Measurements from ENCODE around the gene USP49.
"Not testable (repeated sequence)": the region's sequence is repeated elsewhere in the genome, so short reads cannot be mapped to it uniquely, and the experiment has no call there.

The USP49 gene

DNA sequence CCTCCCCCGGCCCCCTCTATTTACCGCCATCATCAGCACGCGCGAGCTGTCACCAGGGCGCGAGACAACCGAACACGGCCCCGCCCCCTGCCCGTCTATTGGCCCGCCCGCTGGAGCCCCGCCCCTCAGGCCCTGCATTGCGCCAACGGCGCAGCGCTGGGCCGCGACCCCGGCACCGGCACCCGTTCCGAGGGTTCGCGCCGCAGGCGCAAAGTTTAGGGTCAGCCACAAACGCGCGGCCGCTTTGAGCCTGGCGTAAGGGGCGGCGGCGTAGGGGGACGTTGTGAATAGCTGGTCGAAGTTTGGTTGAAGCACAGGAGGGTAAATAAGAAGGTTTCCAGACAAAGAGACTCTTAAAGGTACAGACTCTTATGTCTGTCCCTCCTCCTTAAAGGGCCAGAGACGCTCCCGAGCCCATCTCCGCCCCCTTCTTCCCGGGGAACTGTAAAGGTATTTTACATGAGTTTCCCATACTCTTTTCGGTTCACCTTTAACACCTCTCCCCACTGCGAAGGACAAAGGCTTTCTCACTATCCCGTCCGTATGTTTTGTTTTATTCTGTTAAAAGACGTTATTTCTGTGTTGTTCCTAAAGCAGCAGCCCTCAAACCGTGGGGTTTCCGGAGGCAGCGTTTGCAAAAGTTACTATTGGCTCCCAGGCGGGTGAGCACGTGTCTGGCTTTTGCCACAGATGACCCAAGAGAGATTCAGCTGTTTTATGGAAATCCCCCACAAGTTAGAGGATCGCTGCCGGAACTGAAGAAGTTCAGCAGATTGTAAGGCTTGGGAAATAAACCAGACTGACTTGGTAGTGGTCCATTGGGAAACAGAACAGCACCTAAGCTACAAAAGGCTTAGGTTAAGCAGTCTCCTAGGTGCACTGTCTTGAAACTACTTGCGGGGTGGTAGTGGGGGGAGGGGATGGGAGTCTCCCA, at the start of gene USP49:
Gene USP49, minus strand, starts transcription at position 76 of the 934 bp plus-strand sequence. CDS start 88,392 bp downstream, outside the sequence.
- DNase-seq: peak; percentile 94

DNA sequence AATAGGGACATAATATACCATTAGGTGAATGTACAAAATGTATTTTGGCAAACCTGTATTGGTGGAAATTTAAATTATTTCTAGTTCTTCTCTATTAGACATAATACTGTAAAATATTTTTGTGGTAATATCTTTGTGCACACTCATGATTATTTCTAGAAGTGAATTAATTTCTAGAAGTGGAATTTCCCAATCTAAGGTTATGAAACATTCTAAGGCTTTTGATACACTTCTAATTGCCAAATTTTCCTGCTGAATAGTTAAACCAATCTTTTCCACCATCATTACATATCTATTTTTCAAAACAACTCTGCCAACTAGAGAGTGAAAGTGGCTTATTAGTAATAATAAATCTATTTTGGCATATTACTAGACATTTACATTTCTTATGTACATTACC, 48.3 kb upstream of the USP49 start:
- DNase-seq: no peak

DNA sequence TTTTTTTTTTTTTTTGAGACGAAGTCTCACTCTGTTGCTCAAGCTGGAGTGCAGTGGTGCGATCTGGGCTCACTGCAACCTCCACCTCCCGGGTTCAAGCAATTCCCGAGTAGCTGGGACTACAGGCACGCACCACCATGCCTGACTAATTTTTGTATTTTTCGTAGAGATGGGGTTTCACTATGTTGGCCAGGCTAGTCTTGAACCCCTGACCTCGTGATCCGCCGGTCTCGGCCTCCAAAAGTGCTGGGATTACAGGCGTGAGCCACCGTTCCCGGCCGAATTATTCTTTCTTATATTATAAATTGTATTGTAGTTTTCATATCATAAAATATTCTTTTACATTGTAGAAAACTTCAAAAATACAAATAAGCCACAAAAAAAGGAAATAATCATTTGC, 47.7 kb upstream of the USP49 start:
- DNase-seq: not testable (repeated sequence)

DNA sequence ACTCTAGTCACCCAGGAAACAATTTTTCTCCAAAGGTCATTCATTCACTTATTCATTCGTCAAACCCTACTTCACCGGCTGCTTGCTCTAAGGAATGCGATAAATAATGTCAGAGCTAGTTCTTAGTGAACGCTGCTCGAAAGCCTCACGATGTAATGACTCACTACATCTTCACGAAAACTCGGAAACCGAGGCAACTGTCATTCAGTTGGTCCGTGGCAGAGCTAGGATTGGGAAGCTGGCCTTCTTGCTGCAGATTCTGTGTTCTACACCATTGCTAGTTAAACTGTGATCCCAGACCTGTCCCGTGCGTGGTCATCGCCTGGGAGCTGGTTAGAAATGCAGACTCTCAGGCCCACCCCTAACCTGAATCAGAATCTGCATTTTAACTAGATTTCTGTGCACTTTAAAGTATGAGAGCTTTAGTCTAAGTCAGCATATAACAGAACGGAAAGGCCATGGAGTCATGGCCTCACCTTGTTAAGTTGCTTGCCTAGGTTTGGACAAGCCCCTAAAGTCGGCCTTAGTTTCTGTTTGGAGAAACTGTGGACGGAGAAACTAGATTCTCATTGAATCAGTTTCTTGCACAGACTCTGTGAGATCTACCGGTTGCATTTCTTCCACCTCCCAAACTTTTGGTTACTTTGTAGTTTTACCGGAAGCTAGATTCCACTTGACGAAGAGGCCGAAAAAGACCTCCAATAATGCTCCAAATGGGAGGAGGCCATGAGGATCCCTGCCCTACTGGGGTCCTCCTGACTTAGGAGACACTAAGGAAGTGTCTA, 47.1 kb upstream of the USP49 start:
- no peak for DNase-seq

DNA sequence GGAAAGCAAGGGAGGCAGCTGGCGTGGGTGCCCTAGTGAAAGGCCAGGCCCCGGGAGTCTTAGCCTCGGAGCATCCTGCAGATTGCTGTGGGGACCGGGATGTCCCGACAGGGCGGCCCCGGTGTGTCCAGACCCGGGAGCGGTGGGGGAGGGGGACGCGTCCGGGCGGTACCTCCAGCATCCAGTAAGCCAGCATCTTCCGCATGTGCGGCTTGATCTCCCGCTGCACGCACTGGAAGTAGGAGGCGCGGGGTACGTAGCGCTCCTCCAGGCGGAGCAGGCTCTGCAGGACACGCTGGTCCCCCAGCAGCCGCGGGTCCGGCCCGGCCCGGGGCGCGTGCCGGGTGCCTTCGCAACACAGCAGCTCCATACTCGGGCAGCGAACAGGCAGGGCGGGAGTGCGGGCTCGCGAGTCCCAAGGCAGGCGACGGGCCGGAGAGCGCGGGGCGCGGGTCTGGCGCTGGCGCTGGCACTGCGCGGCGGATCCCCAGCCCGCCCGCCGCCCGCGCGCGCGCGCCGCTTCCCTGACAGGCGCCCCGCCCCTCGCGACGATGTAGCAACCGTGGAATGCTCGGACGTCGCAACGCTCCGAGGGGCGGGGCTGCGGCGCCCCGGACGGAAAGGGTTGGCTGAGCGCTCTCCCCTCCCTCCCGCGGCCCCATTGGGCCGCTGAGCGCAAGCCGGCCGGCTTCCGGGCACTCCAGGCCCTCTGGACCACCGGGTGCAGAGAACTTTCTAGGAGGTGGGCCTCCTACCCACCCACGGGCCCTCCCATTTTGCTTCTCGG, 46.3 kb upstream of the USP49 start, which contains the start of gene CCND3:
Gene CCND3, minus strand, starts transcription at position 529 of the 787 bp plus-strand sequence. Its CDS starts 159 bp downstream, at position 370.
- peak; percentile 84 for DNase-seq

DNA sequence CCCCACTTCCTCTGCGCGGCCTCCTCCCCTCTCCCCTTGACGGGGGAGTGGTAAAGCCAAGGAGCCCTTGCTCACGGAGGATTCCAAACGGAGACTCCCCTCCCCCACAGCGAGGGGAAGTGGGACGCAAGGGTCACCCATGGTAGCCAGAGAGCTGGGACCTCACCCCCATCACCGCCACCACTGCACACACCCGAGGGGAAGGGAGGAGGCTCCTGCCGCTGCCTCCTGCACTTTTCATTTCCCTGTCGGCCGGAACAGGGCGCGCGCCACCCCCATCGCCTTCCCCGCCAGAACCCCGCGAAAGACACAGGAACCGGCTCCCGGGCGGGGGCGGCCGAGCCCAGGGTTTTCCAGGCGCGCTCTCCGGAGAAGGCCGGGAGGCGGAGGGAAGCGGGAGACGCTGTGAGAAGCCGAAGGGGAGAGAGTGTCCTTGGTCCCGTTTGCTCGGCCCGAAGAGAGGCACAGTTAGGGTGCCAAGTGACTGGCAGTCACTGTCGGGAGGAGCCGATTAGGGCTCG, 45.6 kb upstream of the USP49 start:
- peak; percentile 14 for DNase-seq

DNA sequence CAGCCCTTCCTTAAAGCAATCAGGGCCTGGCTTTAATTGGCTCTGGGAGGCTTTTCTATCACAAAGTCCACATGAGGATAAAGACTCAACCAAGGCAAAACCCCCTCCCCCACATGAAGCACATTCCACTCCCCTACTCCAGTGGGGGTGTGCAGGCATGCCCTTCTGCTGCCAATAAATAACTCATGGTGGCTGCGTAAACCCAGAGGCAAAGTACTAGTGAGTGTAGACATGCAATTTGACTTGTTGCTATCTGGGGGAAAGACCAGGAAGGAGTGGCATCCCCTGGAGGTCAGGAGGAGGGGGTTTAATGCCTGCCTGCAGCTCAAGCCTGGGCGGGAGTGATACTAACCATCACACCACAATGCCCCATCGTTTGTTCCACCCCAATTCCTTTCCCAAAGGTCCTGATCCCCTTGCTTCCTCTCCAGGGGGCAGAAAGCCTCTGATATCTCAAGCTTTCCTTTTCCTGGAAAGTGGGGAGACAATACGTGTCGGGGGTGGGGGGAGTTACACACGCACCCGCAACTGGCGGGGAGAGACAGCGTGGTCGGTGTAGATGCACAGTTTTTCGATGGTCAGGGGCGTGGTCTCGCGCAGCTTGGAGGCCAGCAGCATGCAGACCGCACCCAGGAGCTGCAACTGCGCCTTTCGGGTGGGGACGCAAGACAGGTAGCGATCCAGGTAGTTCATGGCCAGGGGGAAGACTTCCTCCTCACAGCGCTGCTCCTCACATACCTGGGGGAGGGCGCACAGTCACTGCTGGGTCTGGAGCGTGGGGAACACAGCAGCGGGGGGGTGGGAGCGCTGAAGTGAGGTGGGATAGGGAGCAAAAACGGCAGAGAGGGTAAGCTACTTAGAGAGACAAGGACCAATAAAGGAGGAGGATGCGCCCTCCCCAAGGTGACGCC, 44.9 kb upstream of the USP49 start:
- no peak for DNase-seq

DNA sequence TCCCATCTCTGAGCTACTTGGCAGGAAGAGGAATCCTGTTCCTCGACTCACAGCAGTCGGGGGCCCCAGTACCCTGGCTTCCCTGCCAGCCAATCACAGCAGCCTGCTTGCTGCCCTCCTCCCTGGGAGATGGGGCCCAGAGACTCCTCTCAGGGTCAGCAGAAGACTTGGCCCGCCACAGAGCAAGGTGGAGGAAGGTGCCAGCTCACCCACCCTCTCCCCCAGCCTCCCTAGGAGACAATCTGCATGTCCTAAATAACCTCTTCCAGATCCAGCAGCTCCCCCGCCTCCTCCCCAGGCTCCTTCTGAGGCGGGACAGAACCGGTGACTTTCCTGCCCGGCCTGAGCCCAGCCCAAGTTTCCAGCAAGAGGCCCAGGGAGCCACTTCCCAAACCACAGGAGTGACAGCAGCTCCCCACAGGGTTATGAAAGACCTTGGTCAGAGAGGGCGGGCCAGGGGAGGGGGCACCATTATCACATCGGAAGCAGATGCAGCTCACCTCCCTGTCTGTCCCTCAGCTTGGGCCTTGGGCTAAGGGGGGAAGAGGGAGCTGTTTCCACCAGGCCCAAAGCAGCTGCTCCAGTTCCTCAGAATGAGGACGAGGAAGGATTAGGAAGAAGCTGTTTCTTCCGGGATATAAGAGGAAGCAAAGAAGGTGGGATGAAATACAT, 44.1 kb upstream of the USP49 start:
- DNase-seq: no peak

DNA sequence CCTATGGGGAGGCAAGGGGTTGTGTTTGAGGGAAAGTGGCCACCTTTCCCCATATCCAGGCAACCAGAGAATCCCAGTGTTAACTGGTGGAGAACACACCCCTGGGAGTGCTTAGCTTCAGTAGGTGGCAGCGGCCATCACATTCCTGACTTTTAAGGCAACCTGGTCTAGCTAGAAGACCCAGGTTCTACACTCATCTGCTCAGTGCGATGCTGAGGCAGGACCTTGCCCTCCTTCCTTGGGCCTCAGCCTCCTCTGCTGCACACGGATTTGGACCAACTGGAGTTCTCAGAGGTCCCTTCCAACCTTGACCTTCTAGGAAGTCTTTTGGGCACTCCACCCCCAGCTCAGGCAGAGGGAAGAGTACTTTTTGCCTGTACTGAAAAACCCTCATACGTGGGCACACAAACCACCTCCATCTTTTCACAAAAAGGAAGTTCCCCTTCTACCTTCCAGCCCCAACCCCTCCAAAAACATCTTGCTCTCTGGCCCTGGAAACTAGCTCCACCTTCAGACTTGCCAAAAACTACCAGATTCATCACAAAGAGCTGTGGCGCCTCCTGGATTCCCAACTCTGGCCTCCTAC, 43.5 kb upstream of the USP49 start:
- DNase-seq: no peak

DNA sequence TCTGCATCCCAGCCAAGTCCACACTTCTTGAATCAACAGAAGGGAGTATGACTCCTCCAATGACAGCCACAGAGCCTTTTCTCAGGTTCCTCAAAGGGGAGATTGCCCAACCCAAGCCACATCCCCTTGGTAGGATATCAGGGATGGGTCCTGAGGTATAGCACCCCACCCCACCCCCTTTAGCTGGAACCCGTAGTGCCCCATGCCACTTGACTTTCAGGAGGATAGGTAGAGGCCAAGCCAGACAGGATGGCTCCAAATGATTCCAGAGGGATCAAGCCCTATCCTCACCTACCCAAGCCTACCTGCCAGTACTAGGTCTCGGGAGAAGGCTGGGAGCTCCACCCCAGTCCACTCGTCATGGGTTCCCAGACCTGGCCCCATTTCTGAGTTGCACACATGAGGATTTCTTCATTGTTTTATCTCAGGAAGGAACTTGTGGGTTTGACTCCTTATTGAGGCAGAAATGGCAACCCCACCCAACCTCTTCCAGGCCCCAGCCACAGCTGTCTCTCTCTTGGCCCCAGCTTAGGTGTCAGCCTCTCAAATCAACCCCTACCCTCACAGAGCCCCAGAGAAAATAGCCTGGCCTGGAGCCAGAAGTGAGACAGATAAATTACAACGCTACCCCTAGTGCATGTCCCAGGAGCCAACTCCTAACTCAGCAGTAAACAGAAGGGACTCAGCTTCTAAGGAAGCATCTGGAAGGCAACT, 42.8 kb upstream of the USP49 start:
- DNase-seq: no peak

DNA sequence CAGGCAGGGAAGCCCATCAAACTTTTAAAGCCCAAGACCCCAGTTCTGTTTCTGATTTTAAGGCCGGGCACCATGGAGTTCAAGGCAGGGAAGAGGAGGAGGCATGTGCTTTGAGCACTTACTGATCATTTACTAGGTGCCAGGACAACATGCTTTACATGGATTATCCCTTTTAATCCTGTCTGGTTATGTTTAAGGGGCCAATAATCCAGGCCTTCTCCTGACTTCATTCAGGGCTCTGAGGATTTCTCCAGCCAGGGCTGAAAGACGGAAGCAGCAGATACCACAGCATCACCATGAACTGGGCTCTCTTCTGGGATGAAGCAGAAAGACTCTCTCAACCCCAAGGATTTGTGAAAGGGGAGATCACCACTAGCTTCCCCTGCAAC, 42.3 kb upstream of the USP49 start:
- no peak for DNase-seq

DNA sequence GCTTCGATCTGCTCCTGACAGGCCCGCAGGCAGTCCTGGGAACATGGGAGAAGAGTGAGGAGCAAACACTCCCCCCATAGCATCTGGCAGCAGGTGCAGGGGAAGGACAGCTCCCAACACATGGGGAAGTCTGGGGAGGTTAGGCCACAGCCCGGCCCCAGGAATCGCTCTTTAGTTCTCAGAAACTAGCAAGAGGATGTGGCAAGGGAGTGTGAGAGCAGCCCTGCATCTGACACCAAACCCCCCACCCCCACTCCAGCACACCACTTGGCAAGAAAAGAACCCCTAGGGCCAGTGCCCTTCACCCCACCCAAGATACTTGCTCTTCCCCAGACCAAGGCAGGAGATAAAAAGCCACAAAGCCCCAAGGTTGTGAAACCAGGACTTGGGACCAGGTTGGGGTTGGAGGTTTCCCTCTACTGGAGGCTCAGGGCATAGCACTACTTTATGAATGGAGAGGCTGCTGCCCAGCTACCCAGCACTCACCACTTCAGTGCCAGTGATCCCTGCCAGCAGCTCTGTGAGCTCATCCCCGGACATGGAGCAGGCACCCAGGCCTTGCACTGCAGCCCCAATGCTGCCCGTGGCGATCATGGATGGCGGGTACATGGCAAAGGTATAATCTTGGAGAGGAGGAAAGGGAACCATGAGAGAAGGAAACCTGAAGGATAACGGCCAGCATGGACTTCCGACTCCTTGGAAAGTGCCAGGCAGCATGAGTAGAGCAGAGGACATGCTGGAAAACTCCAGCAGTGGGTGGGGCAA, 41.1 kb upstream of the USP49 start:
- DNase-seq: peak; percentile 46

DNA sequence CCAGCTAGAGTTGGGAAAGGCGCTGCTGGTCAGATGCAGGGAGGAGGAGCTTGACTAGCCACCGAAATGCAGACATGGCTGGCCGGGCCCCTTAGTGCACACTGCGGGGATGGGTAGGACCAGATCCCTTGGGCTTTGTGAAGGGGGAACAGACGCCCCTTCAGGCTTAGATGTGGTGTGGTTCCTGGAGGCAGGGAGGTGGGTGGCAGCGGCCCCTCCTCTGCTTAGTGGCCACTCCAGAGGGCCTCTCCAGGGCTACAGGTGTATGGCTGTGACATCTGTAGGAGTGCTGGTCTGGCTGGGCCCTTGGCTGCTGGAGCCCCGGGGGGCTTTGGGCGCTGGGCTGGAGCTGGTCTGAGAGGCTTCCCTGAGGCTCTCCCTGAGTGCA, 40.5 kb upstream of the USP49 start:
- no peak for DNase-seq

DNA sequence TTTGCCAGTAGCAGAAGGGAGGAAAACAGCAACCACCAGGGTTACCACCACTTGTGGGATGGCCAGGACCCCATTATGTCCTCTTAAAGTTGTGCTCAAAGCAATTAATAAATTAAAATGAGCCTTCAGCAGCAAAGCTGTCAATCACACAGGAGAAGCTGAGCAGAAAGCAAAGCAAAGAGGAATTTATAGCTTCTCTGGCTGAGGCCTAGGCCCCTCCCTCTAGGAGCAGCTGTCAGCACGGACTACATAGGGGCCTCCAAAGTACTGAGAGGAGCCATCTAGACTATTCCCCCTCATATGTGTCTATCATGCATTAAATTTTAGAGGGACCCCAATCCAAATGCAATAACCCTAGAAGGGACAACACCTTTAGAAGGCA, 40.0 kb upstream of the USP49 start:
- no peak for DNase-seq

DNA sequence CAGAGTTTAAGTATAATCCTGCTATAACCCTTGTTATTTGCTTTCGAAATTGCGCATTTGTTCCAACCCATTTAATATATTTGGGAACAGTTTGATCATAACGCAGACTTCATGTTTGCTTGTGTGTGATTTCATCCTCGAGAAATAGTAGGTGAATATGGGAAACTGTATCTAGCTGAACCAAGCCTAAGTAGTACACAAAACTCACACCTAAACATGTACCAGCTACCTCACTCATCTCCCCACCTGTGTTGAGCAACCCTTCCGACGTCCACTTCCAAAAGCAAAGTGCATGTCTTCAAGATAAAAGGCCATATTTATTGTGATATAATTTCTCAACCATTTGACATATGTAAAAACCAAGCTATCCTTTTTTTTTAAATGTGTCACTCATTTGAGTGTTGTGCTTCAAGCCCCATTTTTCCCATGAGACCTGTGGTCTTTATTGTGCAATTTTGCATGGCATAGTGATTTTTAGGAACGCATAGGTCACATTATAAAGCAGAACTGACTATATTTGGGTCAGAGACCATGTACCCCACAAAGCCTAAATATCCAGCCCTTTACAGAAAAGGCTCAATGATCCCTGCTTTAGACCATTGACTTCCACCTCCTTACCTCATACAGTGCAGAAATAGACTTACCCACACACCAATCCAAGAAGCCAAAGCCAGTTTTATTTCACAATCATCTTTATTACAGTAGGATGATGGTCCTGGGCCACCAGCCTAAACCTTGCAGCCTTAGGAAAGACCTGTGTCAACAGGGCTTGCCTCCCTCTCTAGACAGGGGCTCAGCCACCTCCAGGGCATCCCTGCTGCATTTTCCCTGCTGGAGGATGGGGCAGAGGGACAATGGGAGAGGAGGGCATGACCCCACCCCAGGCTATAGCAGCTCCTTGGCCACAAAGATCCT, 39.4 kb upstream of the USP49 start:
- no peak for DNase-seq

DNA sequence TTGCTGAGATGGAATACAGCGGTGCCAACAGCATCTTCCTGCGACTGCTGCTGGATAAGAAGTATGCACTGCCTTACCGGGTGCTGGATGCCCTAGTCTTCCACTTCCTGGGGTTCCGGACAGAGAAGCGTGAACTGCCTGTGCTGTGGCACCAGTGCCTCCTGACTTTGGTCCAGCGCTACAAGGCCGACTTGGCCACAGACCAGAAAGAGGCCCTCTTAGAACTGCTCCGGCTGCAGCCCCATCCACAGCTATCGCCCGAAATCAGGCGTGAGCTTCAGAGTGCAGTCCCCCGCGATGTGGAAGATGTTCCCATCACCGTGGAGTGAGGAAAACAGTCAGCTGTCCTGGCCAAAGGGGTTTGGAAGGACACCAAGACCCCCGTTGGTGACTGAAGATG, 37.2 kb upstream of the USP49 start:
- no peak for DNase-seq

DNA sequence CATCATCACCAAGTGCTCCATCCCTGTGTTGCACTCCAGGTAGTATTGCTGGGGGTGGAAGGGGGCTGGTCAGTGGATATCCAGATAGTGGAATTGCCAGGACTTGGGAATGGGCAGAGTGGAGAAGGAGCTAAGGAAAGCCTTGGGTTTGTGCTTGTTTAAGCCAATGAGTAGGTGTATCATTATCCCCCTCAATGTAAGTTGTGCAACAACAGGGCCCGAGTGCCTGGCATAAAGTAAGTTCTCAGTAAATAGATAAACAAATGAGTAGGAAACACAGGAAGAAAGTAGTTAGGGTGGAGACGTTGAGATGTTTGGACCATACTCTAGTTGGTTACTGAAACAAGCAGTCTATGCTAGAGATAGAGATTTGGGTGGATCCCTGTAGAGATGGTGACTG, 36.6 kb upstream of the USP49 start:
- DNase-seq: no peak

DNA sequence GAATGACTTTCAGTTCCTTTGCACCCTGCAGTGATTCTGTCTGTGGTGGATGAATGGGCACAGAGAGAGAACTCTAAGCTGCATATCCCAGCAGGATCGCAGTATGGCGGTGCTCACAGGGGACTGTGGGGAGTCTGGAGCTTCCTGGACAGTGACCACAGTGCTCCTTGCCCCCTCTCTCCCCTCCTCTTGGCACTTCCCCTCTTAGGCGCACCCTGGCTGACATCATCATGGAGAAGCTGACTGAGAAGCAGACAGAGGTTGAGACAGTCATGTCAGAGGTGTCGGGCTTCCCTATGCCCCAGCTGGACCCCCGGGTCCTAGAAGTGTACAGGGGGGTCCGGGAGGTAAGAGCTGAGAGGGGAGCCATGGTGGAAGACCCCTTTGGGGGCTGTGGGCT, 34.7 kb upstream of the USP49 start:
- DNase-seq: no peak

Data from NCI-H510A (cell line).